Central memory CD8-positive, alpha-beta T cell (primary cell): ENCODE data around the gene EPHX1.
"Not testable (repeated sequence)": the region's sequence is repeated elsewhere in the genome, so short reads cannot be mapped to it uniquely, and the experiment has no call there.

Source experiments
- ATAC-seq: fragments of 150-1000 bp; cut with Tn5 transposase; replicated peaks from 2 replicates; pipeline ENCODE4 v1.10.0; 2022; ENCODE audit warnings: mild to moderate bottlenecking, moderate FRiP score, moderate number of reproducible peaks; ENCODE audit not compliant: poor library complexity, severe bottlenecking; ENCODE audit errors: extremely low read depth
- DNase-seq, 2 donors: peaks; one replicate each; pipeline ENCODE4 v3.0.0; 2021; ENCODE audit warnings: low spot score in 2 of 2
- H3K27ac Mint-ChIP-seq: one replicate; pipeline ENCODE4 v1.8.0; 2022; ENCODE audit warnings: low read depth, mild to moderate bottlenecking, moderate library complexity, mixed read lengths
- H3K27me3 Mint-ChIP-seq: one replicate; pipeline ENCODE4 v1.8.0; 2022; ENCODE audit warnings: mixed read lengths
- H3K36me3 Mint-ChIP-seq: one replicate; pipeline ENCODE4 v1.8.0; 2022; ENCODE audit warnings: mild to moderate bottlenecking, moderate library complexity, mixed read lengths; ENCODE audit not compliant: insufficient read depth
- H3K4me1 Mint-ChIP-seq: one replicate; pipeline ENCODE4 v1.8.0; 2022; ENCODE audit warnings: mixed read lengths
- H3K4me3 Mint-ChIP-seq: one replicate; pipeline ENCODE4 v1.8.0; 2022; ENCODE audit warnings: mild to moderate bottlenecking, moderate library complexity, mixed read lengths
- H3K9me3 Mint-ChIP-seq: one replicate; pipeline ENCODE4 v1.8.0; 2022; ENCODE audit warnings: mixed read lengths

EPHX1 gene

DNA sequence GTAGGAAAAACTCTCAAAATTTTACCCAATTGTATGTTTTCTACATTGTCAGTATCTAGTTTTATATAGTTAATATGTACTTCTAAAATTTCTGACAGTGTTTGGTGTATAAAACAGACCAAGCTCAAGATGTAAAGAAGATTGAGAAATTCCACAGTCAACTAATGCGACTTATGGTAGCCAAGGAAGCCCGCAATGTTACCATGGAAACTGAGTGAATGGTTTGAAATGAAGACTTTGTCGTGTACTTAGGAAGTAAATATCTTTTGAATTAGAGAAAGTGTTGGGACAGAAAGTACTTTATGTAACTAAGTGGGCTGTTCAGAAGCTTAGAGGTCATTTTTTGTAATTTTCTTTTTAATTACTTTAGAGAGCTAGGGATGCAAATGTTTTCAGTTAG, 20.8 kb upstream of the EPHX1 start:
- not testable (repeated sequence) for H3K27ac Mint-ChIP-seq, ATAC-seq, H3K27me3 Mint-ChIP-seq, H3K4me3 Mint-ChIP-seq, H3K9me3 Mint-ChIP-seq, DNase-seq
- peaks cover 60% of the 10 kb centered on the region for H3K36me3 Mint-ChIP-seq
- H3K4me1 Mint-ChIP-seq: peaks cover 17% of the 10 kb centered on the region

DNA sequence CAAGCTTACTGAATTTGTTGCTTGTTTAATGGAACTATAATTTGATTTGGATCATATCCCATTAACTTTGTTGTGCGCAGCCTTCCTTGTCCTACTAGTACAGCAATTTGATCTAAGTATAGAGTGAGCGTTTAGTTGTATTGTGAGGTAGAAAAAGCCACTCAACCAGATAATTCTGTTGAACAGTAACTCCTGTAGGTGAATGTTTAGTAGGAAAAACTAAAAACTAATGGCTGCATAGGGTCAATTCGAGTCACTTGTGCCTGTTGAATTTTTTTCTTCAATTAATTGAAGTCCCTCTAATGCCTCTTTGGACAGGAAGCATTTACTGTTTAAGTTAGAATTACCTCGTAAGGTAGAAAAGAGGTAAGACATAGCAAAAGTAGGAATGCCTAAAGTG, 15.0 kb upstream of the EPHX1 start:
- no peaks in the 10 kb centered on the region for H3K9me3 Mint-ChIP-seq
- H3K4me1 Mint-ChIP-seq: no peaks in the 10 kb centered on the region
- no peak overlapping the region for H3K4me3 Mint-ChIP-seq
- no peaks in the 10 kb centered on the region for H3K27me3 Mint-ChIP-seq
- peaks cover 12% of the 10 kb centered on the region for H3K36me3 Mint-ChIP-seq
- H3K27ac Mint-ChIP-seq: no peak overlapping the region
- no peak for ATAC-seq
- DNase-seq: no peak

DNA sequence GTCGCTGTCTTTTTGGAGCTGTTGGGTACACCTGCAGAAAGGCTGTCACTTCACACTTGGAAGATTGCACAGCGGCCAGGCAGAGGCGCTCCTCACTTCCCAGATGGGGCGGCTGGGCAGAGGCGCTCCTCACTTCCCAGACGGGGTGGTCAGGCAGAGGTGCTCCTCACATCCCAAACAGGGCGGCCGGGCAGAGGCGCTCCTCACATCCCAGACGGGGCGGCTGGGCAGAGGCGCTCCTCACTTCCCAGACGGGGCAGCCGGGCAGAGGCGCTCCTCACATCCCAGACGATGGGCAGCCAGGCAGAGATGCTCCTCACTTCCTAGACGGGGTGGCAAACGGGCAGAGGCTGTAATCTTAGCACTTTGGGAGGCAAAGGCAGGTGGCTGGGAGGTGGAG, 13.8 kb upstream of the EPHX1 start:
- not testable (repeated sequence) for H3K27ac Mint-ChIP-seq, DNase-seq, H3K36me3 Mint-ChIP-seq, H3K9me3 Mint-ChIP-seq, ATAC-seq, H3K4me3 Mint-ChIP-seq, H3K27me3 Mint-ChIP-seq, H3K4me1 Mint-ChIP-seq

- H3K4me3 Mint-ChIP-seq, H3K9me3 Mint-ChIP-seq, H3K36me3 Mint-ChIP-seq, H3K4me1 Mint-ChIP-seq, H3K27ac Mint-ChIP-seq, H3K27me3 Mint-ChIP-seq, ATAC-seq, DNase-seq: not testable (repeated sequence)
Measured at GRCh38 chr1:225801146-225801545, 8.8 kb upstream of the EPHX1 start.

DNA sequence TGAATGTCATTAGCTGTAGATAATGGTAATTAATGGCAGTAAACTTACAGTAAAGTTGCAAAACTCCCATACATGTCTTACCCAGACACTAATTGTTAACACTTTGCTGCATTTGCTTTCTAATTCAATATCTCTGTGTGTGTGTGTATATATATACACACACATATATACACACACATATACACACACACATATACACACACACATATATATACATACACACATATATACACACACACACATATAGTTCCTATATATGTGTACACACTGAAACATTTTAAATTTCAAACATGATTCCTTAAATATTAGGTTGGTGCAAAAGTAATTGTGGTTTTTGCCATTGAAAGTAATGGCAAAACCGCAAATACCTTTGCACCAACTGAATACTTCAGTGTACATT, 3.7 kb upstream of the EPHX1 start:
- no peak for DNase-seq
- no peaks in the 10 kb centered on the region for H3K36me3 Mint-ChIP-seq
- H3K27me3 Mint-ChIP-seq: no peaks in the 10 kb centered on the region
- no peak overlapping the region for H3K27ac Mint-ChIP-seq
- H3K9me3 Mint-ChIP-seq: no peaks in the 10 kb centered on the region
- H3K4me1 Mint-ChIP-seq: peaks cover 10% of the 10 kb centered on the region
- no peak overlapping the region for H3K4me3 Mint-ChIP-seq
- no peak for ATAC-seq

DNA sequence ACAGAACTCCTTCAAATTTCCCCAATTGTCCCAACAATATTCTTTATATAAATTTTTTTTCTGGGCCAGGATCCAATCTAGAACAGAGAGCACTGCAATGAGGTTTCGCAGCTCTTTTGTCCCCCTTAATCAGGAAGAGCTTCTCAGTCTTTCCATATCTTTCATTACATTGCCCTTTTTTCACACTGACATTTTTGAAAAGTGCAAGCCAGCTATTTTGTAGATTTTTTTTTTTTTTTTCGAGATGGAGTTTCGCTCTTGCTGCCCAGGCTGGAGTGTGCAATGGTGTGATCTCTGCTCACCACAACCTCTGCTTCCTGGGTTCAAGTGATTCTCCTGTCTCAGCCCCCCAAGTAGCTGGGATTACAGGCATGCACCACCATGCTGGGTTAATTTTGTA, 3.2 kb upstream of the EPHX1 start:
- not testable (repeated sequence) for H3K9me3 Mint-ChIP-seq, DNase-seq, H3K36me3 Mint-ChIP-seq, ATAC-seq, H3K27ac Mint-ChIP-seq, H3K4me3 Mint-ChIP-seq, H3K27me3 Mint-ChIP-seq
- H3K4me1 Mint-ChIP-seq: peaks cover 10% of the 10 kb centered on the region

DNA sequence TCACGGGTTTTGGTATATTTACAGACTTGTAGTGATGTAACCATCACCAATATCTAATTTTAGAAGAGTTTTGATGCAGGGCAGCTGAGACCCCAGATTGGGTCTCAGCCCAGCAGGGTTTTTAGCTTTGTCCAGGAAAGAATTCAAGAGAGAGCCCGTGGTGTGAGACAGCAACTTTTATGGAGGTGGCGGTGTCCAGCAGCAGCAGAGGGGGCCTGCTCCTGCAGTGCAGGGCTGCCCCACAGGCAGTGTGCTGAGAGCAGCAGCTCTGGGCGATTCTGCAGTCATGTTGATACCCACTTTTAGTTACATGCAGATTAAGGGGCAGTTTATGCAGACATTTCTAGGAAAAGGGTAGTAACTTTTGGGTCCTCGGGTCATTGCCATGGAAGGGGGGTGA, 1.8 kb upstream of the EPHX1 start:
- Mint-ChIP-seq H3K27ac (no peak overlapping the region), H3K4me3 (no peak overlapping the region), H3K4me1 (peaks cover 10% of the 10 kb centered on the region), H3K36me3 (no peaks in the 10 kb centered on the region), H3K9me3 (no peaks in the 10 kb centered on the region), H3K27me3 (no peaks in the 10 kb centered on the region)
- DNase-seq (no peak), ATAC-seq (no peak)

DNA sequence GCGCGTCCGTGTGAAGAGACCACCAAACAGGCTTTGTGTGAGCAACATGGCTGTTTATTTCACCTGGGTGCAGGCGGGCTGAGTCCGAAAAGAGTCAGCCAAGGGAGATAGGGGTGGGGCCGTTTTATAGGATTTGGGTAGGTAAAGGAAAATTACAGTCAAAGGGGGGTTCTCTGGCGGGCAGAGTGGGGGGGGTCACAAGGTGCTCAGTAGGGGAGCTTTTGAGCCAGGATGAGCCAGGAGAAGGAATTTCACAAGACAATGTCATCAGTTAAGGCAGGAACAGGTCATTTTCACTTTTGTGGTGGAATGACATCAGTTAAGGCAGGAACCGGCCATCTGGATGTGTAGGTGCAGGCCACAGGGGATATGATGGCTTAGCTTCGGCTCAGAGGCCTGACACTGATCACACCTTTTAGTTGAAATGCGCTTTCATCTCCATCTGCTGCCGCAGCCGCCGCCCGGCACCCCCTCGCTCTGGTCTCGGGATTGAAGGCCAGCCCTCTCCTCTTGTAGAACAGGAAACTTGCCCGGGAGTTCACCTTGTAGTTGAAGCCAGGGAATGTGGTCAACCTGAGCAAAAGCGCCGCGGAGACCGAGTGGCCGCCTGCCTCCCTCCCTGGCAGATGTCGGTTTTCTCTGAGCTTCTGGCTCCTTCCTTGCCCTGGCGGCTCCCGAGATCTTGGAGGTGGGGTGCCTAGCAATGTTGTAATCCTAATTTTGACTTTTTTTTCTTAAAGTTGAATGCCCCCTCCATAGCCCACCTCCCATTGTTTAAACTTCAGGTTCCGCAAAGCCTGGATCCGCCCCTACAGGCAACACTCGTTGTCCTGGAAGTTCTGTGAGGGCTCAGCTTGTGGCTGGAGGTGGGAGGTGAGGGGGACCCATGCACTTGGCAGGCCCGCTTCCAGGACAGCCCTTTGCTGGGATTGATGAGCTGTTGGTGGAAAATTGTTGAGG, 935 bp downstream of the EPHX1 start:
- peaks cover 10% of the 10 kb centered on the region for H3K4me1 Mint-ChIP-seq
- peak overlapping the region; percentile 80 for H3K4me3 Mint-ChIP-seq
- not testable (repeated sequence) for H3K27me3 Mint-ChIP-seq, H3K27ac Mint-ChIP-seq, ATAC-seq, H3K9me3 Mint-ChIP-seq, H3K36me3 Mint-ChIP-seq, DNase-seq

DNA sequence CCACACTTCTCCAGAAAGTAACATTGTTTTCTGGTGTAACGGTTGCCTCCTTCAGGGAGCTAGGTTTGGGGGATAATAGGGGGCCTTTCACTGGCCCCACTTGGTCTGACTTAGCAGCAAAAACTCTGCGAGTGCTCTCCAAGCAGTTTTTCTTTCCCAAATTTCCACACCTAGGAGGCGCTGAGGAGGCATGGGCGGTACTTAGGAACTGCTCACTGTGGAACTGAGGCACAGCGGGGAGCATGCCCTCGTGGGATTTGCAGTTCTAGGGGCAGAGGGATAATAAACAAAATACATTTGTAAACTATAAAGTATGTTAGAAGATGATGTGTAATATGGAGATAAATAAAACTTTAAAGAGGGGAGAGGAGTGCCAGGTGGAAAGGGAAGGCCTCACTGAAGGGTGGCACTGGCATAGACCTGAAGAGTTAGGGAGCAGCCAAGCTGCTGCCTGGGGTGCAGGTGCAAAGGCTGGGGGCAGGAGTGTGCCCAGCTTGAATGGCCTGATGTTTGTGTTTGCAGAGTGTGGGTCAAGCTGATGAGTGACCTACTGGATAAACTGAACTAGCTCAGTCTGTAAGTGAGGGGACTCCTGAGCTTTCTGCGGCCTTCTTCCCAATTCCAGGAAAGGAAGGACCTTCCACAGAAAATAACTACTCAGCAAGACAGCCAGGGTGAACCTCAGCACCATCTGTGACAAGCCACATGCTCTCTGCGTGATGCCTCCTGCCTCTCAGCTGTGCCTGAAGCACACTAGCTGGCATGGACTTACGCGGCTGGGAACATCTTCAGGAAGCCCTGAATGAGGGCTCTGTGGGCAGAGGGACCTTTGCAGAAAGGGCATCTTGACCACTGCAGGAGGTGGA, 1.9 kb downstream of the EPHX1 start:
- DNase-seq (no peak), ATAC-seq (no peak)
- Mint-ChIP-seq H3K4me3 (no peak overlapping the region), H3K36me3 (no peaks in the 10 kb centered on the region), H3K27ac (no peak overlapping the region), H3K27me3 (no peaks in the 10 kb centered on the region), H3K9me3 (no peaks in the 10 kb centered on the region), H3K4me1 (peaks cover 10% of the 10 kb centered on the region)

- no peaks in the 10 kb centered on the region for H3K9me3 Mint-ChIP-seq
- no peak overlapping the region for H3K4me3 Mint-ChIP-seq
- no peak for ATAC-seq
- H3K36me3 Mint-ChIP-seq: no peaks in the 10 kb centered on the region
- no peak for DNase-seq
- H3K27ac Mint-ChIP-seq: no peak overlapping the region
- H3K4me1 Mint-ChIP-seq: peaks cover 10% of the 10 kb centered on the region
- no peaks in the 10 kb centered on the region for H3K27me3 Mint-ChIP-seq
Measured at GRCh38 chr1:225812488-225813213, 2.7 kb downstream of the EPHX1 start.

DNA sequence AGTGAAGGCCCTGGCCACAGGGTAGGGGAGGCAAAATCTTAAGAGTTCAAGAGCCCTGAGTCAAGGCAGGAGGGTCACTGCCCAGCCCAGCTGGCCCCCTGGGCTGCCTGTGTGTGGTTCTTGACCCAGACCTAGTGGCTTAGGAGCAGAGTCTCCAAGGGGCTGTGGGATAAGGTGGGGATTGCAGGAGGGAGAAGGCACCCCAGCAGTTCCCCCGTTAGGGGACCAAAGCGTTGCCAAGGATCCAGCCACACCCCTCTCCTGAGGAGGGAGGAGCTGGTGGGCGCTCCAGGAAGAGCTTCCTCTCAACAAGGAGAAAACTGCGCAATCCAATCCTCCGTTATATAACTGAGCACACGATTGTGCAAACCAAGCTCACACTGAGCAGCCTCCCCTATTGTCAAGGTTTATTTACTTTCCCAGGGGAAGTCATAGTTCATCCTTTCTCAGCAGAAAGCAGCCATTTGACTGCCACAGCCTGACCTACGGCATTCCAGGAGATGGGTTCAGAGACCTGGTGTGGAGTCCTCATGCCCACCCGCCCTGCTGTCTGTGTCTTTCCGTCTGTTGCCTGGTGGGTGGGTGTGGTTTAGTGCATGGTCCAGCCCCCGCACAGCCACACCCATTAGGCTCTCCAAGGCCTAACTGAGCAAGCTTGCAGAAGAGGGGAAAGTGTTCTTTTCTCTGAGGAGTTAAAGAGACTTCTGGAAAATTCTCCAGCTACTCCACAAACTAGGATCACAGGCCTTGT, 3.5 kb downstream of the EPHX1 start:
- Mint-ChIP-seq H3K36me3 (no peaks in the 10 kb centered on the region), H3K4me1 (peaks cover 10% of the 10 kb centered on the region), H3K27ac (no peak overlapping the region), H3K9me3 (no peaks in the 10 kb centered on the region), H3K4me3 (no peak overlapping the region), H3K27me3 (no peaks in the 10 kb centered on the region)
- no peak for ATAC-seq
- DNase-seq: no peak

DNA sequence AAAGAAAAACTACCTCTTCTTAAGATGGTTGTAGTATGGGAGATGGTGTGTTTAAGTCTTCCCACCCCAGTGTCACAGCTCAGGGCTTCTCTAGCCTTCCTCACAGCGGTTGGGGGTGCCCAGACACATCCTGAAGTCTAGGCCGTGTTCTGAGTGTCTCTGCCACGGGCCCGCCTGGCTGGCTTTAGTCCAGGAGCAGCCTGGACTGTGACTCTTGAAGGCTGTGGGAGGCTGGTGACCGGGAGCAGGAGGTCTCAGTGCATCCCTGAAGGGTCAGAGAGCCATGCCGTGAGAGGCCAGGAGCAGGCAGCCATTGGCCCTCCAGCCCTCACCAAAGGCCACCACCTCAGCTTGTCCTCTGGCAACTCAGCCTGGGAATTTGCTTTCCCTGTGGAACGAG, 4.5 kb downstream of the EPHX1 start:
- Mint-ChIP-seq H3K4me3 (no peak overlapping the region), H3K27me3 (no peaks in the 10 kb centered on the region), H3K9me3 (no peaks in the 10 kb centered on the region), H3K36me3 (no peaks in the 10 kb centered on the region), H3K27ac (no peak overlapping the region), H3K4me1 (peaks cover 10% of the 10 kb centered on the region)
- DNase-seq: no peak
- ATAC-seq: no peak
